Transverse colon (tissue), 4 donors: ENCODE results near the gene NCR2.

Experiments used
- CTCF ChIP-seq, 5 experiments: fragments of 200-600 bp in 3 of 5; fragments of 450-650 bp in 2 of 5; sonication (generic) in 3 of 5; IDR thresholded peaks; 1 replicate in 2 of 5; 2 replicates in 3 of 5; pipeline ENCODE4 v1.5.1; 2016 to 2017; ENCODE audit warnings: antibody characterized with exemption in 5 of 5, inconsistent platforms in 3 of 5, mild to moderate bottlenecking in 2 of 5, moderate library complexity in 1 of 5
- POLR2A ChIP-seq: fragments of 450-650 bp; IDR thresholded peaks from one replicate; pipeline ENCODE4 v1.6.1; 2016; ENCODE audit warnings: antibody characterized with exemption, mild to moderate bottlenecking, moderate library complexity
- POLR2AphosphoS5 ChIP-seq, 3 donors: sonication (generic); formaldehyde crosslinking; IDR thresholded peaks; one replicate each; pipeline ENCODE4 v1.6.1; 2016; ENCODE audit warnings: antibody characterized with exemption in 3 of 3

DNA sequence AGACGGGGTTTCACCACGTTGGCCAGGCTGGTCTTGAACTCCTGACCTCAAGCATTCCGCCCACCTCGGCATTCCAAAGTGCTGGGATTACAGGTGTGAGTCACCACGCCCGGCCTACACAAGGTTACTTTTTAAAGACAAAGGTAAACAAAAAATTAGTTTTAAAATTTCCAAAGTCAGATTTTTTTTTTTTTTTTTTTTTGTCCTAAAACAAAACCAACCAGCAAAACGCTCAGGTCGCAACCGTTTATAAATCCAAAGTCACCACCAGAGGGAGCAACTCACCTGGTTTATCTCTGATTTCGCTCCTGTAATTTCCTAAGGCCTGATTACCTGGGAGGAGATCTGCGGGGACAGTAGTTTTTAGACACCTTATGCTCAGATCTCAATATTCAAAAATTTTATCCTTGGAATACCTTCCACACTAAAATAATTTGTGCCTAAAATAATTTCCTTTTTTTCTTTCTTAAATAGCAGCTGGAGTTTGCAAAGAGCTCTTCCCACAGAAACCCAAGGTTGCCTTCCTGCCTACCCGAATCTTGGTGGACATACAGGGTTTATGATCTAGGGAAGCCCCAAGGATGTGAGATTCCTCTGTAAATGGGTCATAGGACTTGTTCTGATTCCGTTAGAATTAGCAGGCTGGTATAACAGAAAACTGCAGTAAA, 29.1 kb upstream of the NCR2 start:
- peak; percentile 56 to 67 (median 59) for TF ChIP-seq CTCF (IDR thresholded peaks at IDR 0.05)
- TF ChIP-seq POLR2AphosphoS5 (IDR thresholded peaks at IDR 0.05), result no peak
- TF ChIP-seq POLR2A, result no peak
